ENCODE measurements around the gene PFDN2.
"Not testable (repeated sequence)": the region's sequence is repeated elsewhere in the genome, so short reads cannot be mapped to it uniquely, and the experiment has no call there.

Gene PFDN2

DNA sequence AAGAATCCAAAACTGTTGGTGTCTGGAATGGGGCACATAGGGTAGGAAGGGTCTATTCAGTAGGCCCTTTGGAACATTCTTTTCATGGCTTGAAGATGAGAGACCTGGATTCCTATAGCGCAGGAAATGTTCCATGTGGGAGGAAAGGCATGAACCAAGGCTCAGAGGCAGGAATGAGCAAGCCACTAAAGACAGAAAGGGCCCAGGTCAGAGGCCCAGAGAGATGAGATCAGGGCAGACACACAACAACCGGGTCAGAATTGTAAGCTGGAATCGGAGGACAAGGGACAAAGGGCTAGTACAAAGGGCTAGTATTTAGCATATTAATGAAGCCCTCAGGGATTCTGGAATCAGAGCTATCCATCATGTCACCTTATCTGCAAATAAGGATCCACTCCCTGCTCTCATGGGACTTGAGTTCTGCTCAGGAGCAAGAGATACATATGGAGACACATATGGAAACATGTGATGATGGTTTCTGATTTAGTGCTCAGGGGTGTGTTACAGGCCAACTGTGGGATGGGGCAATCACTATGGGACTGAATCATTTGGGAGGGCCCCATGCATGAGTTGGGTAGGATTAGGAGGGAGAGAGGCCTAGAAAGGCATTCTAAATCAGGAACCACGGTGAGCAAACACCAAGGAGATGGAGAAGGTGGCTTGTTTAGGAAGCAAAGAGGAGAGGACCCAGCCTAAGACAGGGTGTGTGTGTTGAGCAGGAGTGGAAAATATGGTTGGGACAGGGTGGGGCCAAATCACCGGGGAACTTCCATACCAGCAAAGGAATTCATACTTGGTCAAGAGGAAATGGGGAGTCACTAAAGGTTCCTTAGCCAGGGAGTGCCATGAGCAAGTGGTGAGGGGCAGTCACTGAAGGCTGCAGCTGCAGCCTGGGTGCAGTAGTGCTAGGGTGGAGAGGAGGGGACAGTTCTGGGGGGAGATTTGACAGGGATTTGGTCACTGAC lies 37.1 kb downstream of the PFDN2 start:
- DNase-seq (ENCODE audit: low read depth, low spot score) = no peak

GRCh38 chr1:161079436-161080110 lies 38.3 kb downstream of the PFDN2 start:
- DNase-seq (ENCODE audit: low read depth, low spot score) = no peak

GRCh38 chr1:161077426-161077825 lies 40.4 kb downstream of the PFDN2 start:
- DNase-seq (ENCODE audit: low read depth, low spot score) = no peak

DNA sequence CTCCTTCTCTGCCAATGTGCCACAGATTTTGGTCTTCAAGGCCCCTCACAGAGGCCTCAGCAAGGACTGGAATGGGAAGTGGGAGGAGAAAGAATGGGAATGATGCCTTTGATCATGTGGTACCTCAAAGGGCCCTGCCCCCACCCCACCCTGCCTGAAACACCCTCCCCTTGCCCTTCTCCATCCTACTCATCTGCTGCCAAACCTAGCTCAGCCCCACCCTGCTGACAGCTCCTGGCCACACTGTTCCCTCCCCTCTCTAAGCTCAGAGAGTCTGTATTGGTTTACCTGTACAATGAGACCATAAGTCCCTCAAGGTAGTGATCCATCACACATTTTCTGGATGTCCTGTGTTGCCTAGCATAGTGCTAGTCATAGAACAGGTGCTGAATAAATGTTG lies 41.4 kb downstream of the PFDN2 start:
- no peak for DNase-seq (ENCODE audit: low read depth, low spot score)

GRCh38 chr1:161074676-161075368 lies 43.0 kb downstream of the PFDN2 start:
- DNase-seq (ENCODE audit: low read depth, low spot score) = no peak

DNA sequence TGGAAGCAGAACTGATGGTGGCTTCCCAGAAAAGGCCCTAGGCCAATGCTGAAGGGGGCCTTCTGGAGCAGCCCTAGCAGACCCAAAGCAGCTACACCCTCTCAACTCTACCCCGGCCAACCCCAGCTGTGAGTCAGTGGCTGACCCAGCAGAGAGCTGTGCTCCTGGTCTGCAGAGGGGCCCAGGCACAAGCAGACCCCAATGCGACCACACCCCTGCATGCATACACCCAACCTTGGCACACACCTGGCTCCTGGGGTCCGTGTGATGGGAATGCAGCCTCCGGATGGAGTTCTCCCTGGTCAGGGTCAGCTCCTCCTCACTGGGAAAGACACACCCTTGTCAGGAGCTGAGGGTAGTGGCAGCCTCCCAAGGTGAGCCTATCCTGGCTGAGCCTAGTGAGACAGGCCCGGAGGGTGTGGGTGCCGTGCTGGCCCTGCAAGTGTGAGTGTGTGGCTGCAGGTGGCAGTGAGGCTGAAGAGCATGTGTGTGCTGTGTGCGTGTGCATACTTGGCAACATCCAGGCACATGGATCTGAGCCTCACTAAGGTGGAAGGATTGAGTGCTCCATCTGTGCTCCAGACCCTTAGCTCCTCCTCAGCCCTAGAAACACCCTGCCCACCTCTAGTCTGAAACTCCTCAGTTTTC lies 44.2 kb downstream of the PFDN2 start:
- no peak for DNase-seq (ENCODE audit: low read depth, low spot score)

DNA sequence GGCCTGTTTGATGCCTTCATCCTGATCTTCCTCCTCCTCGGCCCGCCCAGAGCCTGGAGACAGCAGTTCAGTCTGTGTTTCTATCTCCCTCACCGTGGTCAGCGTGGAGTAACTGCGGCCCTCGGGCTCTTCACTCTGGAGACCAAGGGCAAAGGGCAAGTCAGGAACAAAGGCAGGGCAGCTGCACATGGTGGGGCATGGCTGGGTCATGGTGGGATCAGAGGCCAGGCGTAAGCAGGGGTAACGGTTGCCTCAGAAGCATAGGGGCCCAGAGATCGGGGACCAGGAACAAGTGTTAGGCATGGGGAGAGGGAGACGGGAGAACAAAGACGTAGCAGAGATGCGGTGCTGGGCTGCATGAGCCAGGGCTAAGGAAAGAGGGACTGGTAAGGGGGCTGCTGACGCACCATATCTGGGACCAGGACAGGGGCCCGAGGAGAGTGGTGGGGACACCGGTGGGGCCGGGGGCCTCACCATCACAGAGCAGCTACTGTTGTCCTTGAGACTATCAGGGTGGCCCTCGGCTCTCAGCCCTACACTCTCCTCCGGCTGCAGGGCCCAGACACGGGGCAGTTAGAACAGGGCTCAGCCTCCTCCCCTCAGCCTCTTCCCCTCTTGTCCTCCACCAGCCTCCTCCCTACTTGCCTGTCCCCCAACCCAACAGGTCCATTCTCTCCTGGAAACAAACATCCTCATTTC lies 44.9 kb downstream of the PFDN2 start:
- DNase-seq (ENCODE audit: low read depth, low spot score) = no peak

DNA sequence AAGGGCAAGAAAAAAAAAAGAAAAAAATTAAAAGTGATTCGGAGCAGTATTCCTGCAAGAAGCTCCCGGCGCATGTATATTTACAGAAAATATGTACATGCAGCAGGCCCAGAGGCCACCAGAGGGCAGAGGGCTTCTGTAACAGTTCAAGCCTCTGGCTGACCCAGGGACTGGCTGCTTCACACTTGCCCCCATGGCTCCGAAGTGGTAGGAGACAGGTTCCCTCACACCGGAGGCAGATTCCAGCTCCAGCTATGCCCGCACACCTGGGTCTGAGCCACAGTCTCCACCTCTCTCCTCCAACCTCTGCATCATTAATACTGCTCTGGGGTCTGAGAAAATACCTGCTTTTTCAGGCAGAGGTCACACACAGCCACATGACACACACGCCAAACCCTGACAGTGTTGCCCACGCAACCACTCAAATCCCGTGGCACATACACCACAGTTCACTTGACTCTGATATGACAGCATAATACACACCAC lies 45.9 kb downstream of the PFDN2 start:
- DNase-seq (ENCODE audit: low read depth, low spot score) = no peak

DNA sequence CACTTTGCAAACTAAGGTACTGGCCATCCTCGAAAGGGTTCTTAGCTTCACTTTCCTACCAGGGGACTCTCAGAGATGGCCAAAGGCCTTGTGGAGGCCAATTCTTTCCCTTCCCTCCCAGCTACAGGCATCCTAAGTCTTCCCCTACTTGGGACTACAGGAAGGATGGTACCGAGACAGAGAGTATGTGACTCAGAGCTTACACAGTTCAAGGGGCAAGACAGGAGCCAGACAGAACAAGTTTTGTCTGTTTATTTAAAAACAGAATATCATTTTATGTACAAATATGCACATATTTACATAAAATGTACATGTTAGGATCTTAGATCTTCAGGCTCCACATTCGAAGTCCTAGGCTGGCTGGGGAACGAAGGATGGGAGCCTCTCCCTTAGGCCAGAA lies 47.1 kb downstream of the PFDN2 start:
- no peak for DNase-seq (ENCODE audit: low read depth, low spot score)

- no peak for DNase-seq (ENCODE audit: low read depth, low spot score)
Measured at GRCh38 chr1:161069731-161070270, 48.0 kb downstream of the PFDN2 start, which contains the start of gene ARHGAP30. Gene ARHGAP30, minus strand, starts transcription at chr1:161069891. Its CDS starts 267 bp downstream, at chr1:161069624.

DNA sequence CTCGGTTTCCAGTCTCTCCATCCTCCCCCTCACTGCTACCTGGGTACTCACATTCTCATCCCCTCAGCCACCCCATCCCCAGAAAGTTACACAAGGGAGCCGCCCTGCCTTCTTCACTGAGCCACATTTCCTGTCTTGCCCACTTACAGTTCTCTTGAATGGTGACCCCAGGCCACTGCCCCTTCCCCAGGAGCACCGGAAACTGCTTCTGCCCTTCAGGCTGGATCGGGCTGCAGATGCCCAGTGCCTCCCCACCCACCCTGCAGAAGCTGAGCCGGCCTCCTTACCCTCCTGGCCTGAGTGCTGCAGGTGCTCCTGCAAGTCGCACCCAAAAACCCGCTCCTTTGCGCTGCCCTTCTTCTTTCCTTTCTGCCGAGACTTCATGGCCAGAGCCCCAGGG lies 48.6 kb downstream of the PFDN2 start:
- no peak for DNase-seq (ENCODE audit: low read depth, low spot score)

DNA sequence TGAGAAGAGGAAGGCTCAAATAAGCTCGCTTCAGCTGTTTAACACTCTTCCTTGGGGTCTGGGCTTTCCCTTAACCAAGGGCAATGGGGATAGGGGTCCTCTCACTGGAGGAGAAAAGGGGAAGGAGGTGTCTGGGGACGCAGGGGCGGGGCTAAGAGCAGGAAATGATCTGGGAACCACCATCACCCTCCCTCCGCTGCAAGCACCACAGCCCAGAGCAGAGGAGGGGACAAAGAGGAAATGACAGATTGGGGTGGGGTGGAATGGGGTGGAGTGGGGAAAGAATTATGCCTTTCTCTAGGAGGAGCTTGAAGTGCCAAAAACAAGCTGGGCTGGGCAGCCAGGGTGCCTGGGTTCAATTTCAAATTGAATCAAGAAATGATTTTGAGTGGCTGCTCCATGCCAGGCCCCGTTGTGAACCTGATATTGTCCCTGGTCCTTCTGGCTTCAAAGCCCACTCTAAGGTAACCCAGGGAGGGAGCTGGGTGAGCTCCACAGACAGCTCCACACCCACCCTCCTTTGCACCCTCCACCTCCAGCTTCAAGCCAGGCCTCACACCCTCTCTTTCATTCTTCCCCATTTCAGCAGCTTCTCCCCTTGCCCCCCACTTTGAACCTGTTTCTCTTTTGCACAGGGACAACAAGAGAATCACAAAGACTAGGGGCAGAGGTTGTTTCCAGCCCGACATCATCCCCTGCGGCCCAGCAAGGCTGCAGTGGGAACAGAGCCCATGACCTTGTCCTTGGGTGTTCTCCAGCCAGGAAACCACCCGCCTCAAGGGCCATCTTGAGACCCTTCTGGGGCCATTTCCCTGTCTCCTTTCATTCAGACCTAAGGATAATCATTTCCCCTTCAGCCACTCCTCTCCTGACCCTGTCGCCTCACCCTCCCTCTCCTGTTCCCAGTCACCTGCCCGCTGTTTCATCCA lies 49.3 kb downstream of the PFDN2 start:
- DNase-seq (ENCODE audit: low read depth, low spot score) = no peak

DNA sequence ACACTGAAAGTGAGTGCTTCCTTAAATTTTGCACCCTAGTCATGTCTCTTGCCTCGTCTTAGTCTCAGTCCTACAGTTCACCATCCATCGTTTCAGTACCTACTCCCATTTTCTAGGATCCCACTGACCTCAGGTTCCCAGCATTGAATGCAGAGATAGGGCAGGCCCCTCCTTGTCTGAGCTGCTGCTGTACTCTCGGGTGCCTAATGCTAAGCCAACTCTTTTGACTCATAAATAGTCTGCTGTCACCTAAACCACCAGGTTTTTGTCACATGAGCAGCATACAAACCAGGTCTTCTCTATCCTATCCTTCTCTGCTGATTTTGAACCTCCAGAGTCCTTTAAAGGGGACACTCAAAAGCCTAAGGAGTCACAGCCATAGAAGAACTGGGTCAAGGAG lies 51.1 kb downstream of the PFDN2 start:
- DNase-seq (ENCODE audit: low read depth, low spot score) = no peak

GRCh38 chr1:161065681-161066080 lies 52.2 kb downstream of the PFDN2 start:
- not testable (repeated sequence) for DNase-seq (ENCODE audit: low read depth, low spot score)

DNA sequence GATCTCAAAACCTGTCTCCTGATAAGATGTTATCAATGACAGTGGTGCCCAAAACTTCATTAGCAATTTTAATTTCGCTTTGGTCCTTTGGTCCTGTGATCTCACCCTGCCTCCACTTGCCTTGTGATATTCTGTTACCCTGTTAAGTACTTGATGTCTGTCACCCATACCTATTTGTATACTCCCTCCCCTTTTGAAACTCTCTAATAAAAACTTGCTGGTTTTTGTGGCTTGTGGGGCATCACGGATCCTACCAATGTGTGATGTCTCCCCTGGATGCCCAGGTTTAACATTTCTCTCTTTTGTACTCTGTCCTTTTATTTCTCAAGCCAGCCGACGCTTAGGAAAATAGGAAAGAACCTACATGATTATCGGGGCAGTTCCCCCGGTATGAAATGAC lies 53.9 kb downstream of the PFDN2 start:
- DNase-seq (ENCODE audit: low read depth, low spot score) = not testable (repeated sequence)

DNA sequence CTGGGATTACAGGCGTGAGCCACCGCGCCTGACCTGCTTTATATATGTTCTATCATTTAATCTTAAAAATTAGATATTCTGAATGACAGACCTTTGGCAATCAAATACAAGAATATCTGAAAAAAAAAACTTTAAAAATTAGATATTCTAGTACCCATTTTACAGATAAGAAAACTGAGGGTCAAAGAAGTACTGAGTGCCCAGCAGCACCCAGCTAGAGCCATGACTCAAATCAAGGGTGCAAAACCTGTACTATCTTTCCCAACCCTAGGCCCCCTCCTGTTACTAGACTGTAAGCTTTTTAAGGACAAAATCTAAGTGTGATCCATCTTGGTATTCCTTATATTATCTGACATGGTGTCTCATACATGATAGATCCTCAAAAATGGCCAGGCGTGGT lies 56.4 kb downstream of the PFDN2 start:
- DNase-seq (ENCODE audit: low read depth, low spot score) = no peak

DNA sequence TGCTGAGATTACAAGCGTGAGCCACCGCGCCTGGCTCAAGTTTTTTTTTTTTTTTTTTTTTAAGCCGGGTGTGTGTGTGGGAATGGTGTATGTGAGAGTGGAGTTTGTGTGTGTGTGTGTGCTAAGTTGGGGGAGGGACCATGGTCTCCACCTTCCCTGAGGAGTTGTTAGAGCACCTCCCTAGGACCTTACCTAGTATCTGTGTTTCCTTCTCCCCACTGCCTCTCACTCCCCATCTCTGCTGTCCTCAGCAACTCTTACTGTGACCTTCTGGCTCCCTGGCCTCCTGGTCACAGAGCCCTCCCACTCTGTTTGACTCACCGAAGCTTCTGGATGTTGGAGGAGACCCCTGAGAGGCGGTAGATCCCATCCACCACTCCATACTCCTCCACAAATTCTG lies 58.5 kb downstream of the PFDN2 start:
- DNase-seq (ENCODE audit: low read depth, low spot score) = no peak

DNA sequence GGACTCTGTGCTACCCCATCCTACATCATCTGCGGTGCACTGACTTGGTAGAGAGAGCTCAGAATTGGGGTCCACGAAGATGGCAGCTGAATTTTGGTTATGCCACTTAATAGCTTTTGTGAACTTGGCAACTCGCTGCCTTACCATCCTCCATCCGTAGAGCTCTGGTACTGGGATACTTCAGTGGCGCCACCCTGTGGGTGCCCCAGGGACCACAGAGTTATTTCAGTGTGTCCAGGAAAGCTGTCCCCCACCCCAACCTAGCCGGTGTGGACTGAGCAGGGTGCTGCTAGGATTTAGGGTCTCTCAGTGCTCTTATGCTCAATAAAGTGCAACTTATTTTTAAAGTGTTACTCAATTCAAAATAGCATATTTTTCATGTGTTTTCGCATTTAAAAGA lies 63.0 kb downstream of the PFDN2 start:
- DNase-seq (ENCODE audit: low read depth, low spot score) = no peak

GRCh38 chr1:161054232-161054631 lies 63.6 kb downstream of the PFDN2 start:
- no peak for DNase-seq (ENCODE audit: low read depth, low spot score)

DNA sequence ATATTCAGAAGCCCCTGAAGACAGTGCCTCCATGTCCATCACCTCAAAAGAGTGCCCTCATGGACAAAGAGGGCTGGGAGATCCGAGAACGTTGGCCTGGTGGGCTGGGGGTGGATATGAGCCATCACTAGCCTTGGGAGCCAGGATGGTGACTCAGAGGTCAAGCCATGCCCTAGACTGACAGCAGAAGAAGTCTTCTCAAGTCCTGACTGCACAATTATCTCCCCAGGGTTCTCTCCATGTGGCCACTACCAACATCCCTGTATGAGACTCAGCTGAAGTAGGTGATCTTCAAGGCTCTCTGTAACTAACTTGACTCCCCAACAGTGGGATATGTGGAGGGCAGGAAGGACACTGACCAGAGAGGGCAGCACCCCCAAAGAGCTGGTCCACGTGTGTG lies 64.9 kb downstream of the PFDN2 start:
- no peak for DNase-seq (ENCODE audit: low read depth, low spot score)
